K562 (cell line): ENCODE measurements around the gene ARHGAP33. TPM values are rescaled to one million over a fixed set of nuclear protein-coding genes. Genes with fewer than 3 reads are reported as not detected.
A peak's percentile ranks its signal among the peaks of the same experiment; 100 is the strongest.

Experiments
- ARNT ChIP-seq, 2 experiments: fragments of 450-650 bp; IDR thresholded peaks; 2 replicates each; pipeline ENCODE4 v1.6.1; 2016; ENCODE audit warnings: mild to moderate bottlenecking in 1 of 2
- CBFA2T2 ChIP-seq: fragments of 450-650 bp; conservative IDR thresholded peaks from 2 replicates; pipeline ENCODE4 v1.6.1; 2017; ENCODE audit warnings: mild to moderate bottlenecking
- KLF6 ChIP-seq: fragments of 250-450 bp; sonication (Bioruptor Pico); IDR thresholded peaks from 2 replicates; pipeline ENCODE4 v1.4.0; 2020; ENCODE audit warnings: mild to moderate bottlenecking, moderate library complexity, borderline replicate concordance
- POLR2A ChIP-seq: fragments of 450-650 bp; conservative IDR thresholded peaks from 2 replicates; pipeline ENCODE4 v1.6.1; 2016
- SAP30 ChIP-seq: fragments of 200-600 bp; sonication (generic); IDR thresholded peaks from 2 replicates; pipeline ENCODE4 v1.6.1; 2012; ENCODE audit warnings: borderline replicate concordance, low read depth, mild to moderate bottlenecking, moderate library complexity, low read length, control low read depth, inconsistent platforms; ENCODE audit not compliant: insufficient read depth, poor library complexity, severe bottlenecking
- SIN3B ChIP-seq: fragments of 450-650 bp; IDR thresholded peaks from 2 replicates; pipeline ENCODE4 v1.6.1; 2017; ENCODE audit warnings: low read depth, mild to moderate bottlenecking, moderate library complexity
- TARDBP ChIP-seq: fragments of 450-650 bp; IDR thresholded peaks from 2 replicates; pipeline ENCODE4 v1.6.1; 2016
- ZNF436 ChIP-seq: fragments of 250-450, 450-650 bp; sonication (Bioruptor Pico); formaldehyde crosslinking; IDR thresholded peaks from 2 replicates; pipeline ENCODE4 v1.7.0; 2020; ENCODE audit warnings: mild to moderate bottlenecking
- polyA plus RNA-seq, 8 experiments: library from polyadenylated mRNA; depleted of rRNA in 4 of 8; stranded (reverse) in 5 of 8; unstranded in 3 of 8; fragments of >200 nt; fragmentation: Nextera tagmentation in 2 of 8; fragmentation: Illumina TruSeq in 1 of 8; extraction: Ambion mirVana in 2 of 8; extraction: Trizol in 1 of 8; gene quantifications; 2 replicates each; pipeline versions ENCODE4 v1.2.1 to v1.2.3, GENCODE V29; 2011 to 2014; ENCODE audit warnings: inconsistent platforms in 1 of 8, missing spikeins in 1 of 8
- total RNA-seq, 7 experiments: library from RNA; depleted of rRNA in 6 of 7; stranded (reverse); fragments of >200 nt in 6 of 7; fragmentation: Illumina TruSeq in 2 of 7; extraction: Trizol in 2 of 7; gene quantifications; 2 replicates each; pipeline versions ENCODE4 v1.2.1 to v1.2.3, GENCODE V29; 2011 to 2021; ENCODE audit warnings: low replicate concordance in 1 of 7
- TF ChIP-seq, protein P1 (sequence below), 2 experiments: IDR thresholded peaks in 1 of 2; conservative IDR thresholded peaks in 1 of 2; 2 replicates each; pipeline ENCODE4 v1.6.1; 2016; ENCODE audit warnings: low read depth in 2 of 2, mild to moderate bottlenecking in 1 of 2, missing compliant biosample characterization in 1 of 2, missing genetic modification characterization in 1 of 2, moderate library complexity in 1 of 2
- TF ChIP-seq, protein P2 (sequence below): fragments of 150-350 bp; IDR thresholded peaks from 2 replicates; pipeline ENCODE4 v1.6.1; 2014; ENCODE audit warnings: low read depth, mild to moderate bottlenecking, low read length, borderline replicate concordance
- TF ChIP-seq, protein P3 (sequence below): sonication (generic); formaldehyde crosslinking; IDR thresholded peaks from 2 replicates; pipeline ENCODE4 v1.8.1; 2023; ENCODE audit warnings: mild to moderate bottlenecking, missing genetic modification reagents
- TF ChIP-seq, protein P4 (sequence below): sonication (generic); formaldehyde crosslinking; IDR thresholded peaks from 2 replicates; pipeline ENCODE4 v1.4.0; 2020; ENCODE audit warnings: mild to moderate bottlenecking, missing genetic modification reagents
- TF ChIP-seq, protein P5 (sequence below): fragments of 450-650 bp; IDR thresholded peaks from 2 replicates; pipeline ENCODE4 v1.6.1; 2016; ENCODE audit warnings: borderline replicate concordance

ARHGAP33 gene
- total and polyA plus RNA-seq, 9 of the 15 experiments (the other 6 are each of a cell fraction or from before 2014, with no cell fraction given): 0.06 to 26.6 (median 1.6) TPM; not detected in 1

DNA sequence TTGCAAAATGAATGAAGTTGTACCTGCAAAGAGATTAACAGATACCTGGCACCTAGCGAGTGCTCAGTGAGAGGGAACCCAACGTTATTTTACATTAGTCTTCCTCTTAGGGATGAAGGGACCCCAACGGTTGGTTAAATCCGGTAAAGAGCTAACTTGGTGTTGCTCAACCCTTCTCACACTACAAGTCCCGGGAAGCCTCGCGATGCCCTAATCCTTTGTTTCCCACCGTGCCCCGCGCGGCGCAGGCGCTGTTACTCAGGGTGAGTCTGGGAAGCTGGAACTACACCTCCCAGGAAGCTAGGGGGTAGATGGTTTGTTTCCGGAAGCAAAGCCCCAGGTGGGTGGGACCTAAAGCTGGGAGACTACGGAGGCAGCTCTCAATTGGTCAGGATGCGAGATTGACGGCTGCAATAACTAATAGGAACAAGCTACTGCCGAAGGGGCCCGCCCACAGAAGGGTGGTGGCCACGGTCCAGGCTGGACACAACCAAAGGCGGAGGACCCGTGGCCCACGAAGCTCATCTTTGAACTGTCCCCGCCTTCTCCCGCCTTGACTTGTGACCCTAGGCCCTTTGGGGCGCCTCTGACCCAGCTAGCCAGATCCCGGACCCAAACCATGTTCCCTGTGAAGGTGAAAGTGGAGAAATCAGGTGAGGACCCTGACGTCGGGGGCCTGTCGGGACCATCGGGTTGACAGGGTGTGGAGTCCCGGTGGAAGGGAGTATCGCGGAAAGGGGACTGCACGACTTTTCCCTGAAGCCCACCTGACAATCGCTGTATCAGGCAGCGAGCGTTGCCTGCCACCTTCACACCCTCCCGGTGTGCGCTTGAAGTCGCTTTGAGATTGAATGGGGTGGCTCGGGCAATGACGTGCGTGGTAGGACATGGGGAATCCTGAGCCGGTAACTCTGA lies 27.0 kb upstream of the ARHGAP33 start, which contains the start of gene LIN37 (continued):
- TF ChIP-seq, protein P1, sequence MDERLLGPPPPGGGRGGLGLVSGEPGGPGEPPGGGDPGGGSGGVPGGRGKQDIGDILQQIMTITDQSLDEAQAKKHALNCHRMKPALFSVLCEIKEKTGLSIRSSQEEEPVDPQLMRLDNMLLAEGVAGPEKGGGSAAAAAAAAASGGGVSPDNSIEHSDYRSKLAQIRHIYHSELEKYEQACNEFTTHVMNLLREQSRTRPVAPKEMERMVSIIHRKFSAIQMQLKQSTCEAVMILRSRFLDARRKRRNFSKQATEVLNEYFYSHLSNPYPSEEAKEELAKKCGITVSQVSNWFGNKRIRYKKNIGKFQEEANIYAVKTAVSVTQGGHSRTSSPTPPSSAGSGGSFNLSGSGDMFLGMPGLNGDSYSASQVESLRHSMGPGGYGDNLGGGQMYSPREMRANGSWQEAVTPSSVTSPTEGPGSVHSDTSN (CRISPR knock-in tag; IDR thresholded peaks at IDR 0.05; ENCODE audit: low read depth): peak; percentile 91
- TF ChIP-seq, protein P1 (tag; conservative IDR thresholded peaks at IDR 0.05; ENCODE audit: low read depth): peak; percentile 99
- TF ChIP-seq SAP30 (peak; percentile 63), CBFA2T2 (no peak), SIN3B (no peak), TARDBP (no peak), KLF6 (CRISPR knock-in tag) (peak; percentile 25; the same call in 1 of the 2 replicates), ARNT (IDR thresholded peaks at IDR 0.05) (no peak; a peak in 1 of 4 replicates), ZNF436 (CRISPR knock-in tag) (no peak), POLR2A (peak; percentile 78)
- TF ChIP-seq, protein P2, sequence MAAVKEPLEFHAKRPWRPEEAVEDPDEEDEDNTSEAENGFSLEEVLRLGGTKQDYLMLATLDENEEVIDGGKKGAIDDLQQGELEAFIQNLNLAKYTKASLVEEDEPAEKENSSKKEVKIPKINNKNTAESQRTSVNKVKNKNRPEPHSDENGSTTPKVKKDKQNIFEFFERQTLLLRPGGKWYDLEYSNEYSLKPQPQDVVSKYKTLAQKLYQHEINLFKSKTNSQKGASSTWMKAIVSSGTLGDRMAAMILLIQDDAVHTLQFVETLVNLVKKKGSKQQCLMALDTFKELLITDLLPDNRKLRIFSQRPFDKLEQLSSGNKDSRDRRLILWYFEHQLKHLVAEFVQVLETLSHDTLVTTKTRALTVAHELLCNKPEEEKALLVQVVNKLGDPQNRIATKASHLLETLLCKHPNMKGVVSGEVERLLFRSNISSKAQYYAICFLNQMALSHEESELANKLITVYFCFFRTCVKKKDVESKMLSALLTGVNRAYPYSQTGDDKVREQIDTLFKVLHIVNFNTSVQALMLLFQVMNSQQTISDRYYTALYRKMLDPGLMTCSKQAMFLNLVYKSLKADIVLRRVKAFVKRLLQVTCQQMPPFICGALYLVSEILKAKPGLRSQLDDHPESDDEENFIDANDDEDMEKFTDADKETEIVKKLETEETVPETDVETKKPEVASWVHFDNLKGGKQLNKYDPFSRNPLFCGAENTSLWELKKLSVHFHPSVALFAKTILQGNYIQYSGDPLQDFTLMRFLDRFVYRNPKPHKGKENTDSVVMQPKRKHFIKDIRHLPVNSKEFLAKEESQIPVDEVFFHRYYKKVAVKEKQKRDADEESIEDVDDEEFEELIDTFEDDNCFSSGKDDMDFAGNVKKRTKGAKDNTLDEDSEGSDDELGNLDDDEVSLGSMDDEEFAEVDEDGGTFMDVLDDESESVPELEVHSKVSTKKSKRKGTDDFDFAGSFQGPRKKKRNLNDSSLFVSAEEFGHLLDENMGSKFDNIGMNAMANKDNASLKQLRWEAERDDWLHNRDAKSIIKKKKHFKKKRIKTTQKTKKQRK: peak; percentile 82
- TF ChIP-seq, protein P3, sequence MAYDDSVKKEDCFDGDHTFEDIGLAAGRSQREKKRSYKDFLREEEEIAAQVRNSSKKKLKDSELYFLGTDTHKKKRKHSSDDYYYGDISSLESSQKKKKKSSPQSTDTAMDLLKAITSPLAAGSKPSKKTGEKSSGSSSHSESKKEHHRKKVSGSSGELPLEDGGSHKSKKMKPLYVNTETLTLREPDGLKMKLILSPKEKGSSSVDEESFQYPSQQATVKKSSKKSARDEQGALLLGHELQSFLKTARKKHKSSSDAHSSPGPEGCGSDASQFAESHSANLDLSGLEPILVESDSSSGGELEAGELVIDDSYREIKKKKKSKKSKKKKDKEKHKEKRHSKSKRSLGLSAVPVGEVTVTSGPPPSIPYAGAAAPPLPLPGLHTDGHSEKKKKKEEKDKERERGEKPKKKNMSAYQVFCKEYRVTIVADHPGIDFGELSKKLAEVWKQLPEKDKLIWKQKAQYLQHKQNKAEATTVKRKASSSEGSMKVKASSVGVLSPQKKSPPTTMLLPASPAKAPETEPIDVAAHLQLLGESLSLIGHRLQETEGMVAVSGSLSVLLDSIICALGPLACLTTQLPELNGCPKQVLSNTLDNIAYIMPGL (CRISPR knock-in tag): no peak
- TF ChIP-seq, protein P4, sequence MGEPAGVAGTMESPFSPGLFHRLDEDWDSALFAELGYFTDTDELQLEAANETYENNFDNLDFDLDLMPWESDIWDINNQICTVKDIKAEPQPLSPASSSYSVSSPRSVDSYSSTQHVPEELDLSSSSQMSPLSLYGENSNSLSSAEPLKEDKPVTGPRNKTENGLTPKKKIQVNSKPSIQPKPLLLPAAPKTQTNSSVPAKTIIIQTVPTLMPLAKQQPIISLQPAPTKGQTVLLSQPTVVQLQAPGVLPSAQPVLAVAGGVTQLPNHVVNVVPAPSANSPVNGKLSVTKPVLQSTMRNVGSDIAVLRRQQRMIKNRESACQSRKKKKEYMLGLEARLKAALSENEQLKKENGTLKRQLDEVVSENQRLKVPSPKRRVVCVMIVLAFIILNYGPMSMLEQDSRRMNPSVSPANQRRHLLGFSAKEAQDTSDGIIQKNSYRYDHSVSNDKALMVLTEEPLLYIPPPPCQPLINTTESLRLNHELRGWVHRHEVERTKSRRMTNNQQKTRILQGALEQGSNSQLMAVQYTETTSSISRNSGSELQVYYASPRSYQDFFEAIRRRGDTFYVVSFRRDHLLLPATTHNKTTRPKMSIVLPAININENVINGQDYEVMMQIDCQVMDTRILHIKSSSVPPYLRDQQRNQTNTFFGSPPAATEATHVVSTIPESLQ: no peak
- TF ChIP-seq, protein P5, sequence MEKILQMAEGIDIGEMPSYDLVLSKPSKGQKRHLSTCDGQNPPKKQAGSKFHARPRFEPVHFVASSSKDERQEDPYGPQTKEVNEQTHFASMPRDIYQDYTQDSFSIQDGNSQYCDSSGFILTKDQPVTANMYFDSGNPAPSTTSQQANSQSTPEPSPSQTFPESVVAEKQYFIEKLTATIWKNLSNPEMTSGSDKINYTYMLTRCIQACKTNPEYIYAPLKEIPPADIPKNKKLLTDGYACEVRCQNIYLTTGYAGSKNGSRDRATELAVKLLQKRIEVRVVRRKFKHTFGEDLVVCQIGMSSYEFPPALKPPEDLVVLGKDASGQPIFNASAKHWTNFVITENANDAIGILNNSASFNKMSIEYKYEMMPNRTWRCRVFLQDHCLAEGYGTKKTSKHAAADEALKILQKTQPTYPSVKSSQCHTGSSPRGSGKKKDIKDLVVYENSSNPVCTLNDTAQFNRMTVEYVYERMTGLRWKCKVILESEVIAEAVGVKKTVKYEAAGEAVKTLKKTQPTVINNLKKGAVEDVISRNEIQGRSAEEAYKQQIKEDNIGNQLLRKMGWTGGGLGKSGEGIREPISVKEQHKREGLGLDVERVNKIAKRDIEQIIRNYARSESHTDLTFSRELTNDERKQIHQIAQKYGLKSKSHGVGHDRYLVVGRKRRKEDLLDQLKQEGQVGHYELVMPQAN: peak; percentile 89
